Gastrocnemius medialis (tissue), 4 donors: ENCODE measurements around the gene TTC28.

ENCODE experiments used
- CTCF ChIP-seq, 5 experiments: fragments of 450-650 bp in 3 of 5; fragments of 200-600 bp in 2 of 5; sonication (generic) in 2 of 5; IDR thresholded peaks in 4 of 5; conservative IDR thresholded peaks in 1 of 5; 1 replicate in 4 of 5; 2 replicates in 1 of 5; pipeline ENCODE4 v1.5.1; 2016 to 2019; ENCODE audit warnings: antibody characterized with exemption in 5 of 5, mild to moderate bottlenecking in 3 of 5, moderate library complexity in 3 of 5
- POLR2A ChIP-seq, 2 donors: fragments of 450-650 bp; IDR thresholded peaks; one replicate each; pipeline ENCODE4 v1.6.1; 2017; ENCODE audit warnings: antibody characterized with exemption in 2 of 2, mild to moderate bottlenecking in 2 of 2, moderate library complexity in 2 of 2

- TF ChIP-seq CTCF (IDR thresholded peaks at IDR 0.05 in 4 of 5, conservative IDR thresholded peaks at IDR 0.05 in 1 of 5) (no peak), POLR2A (IDR thresholded peaks at IDR 0.05) (no peak)
These were observed 530.7 kb downstream of the TTC28 start for GRCh38 chr22:28148816-28149465.
